Activated naive CD4-positive, alpha-beta T cell treated with anti-CD3 and anti-CD28 coated beads, Interleukin-2, amount 10 ng/mL, durations not matched to agents 7 days and 5 days (primary cell): ENCODE measurements around the gene SALL3.
"Not testable (repeated sequence)": the region's sequence is repeated elsewhere in the genome, so short reads cannot be mapped to it uniquely, and the experiment has no call there.

Experiments used
- CTCF ChIA-PET: fragments of 350-600 bp; sonication (Branson Sonifier 250); formaldehyde crosslinking; loops from one replicate; lab custom pipeline; 2021; ENCODE audit warnings: antibody characterized with exemption; lab: Charles Lee
- DNase-seq: peaks from one replicate; pipeline ENCODE4 v3.0.0-alpha.2; 2020
- H3K27ac Mint-ChIP-seq: one replicate; pipeline ENCODE4 v1.8.0; 2021; ENCODE audit warnings: mild to moderate bottlenecking, moderate library complexity, mixed read lengths
- H3K27me3 Mint-ChIP-seq: one replicate; pipeline ENCODE4 v1.8.0; 2021; ENCODE audit warnings: mild to moderate bottlenecking, mixed read lengths
- H3K36me3 Mint-ChIP-seq: one replicate; pipeline ENCODE4 v1.8.0; 2021; ENCODE audit warnings: mixed read lengths
- H3K4me1 Mint-ChIP-seq: one replicate; pipeline ENCODE4 v1.8.0; 2021; ENCODE audit warnings: mixed read lengths
- H3K4me3 Mint-ChIP-seq: one replicate; pipeline ENCODE4 v1.8.0; 2021; ENCODE audit warnings: mild to moderate bottlenecking, moderate library complexity, mixed read lengths
- H3K9me3 Mint-ChIP-seq: one replicate; pipeline ENCODE4 v1.8.0; 2021; ENCODE audit warnings: mixed read lengths

The SALL3 gene

GRCh38 chr18:78979730-78980278 lies at the start of gene SALL3:
SALL3 (plus strand) TSS chr18:78979818; CDS start chr18:78980275, 457 bp downstream.
- peak within 1 kb of the TSS; percentile 73 for H3K27ac Mint-ChIP-seq
- CTCF ChIA-PET = no interaction called here
- peaks cover 9% of the 10 kb centered on the region for H3K4me1 Mint-ChIP-seq
- H3K9me3 Mint-ChIP-seq = peaks cover 3% of the 10 kb centered on the region
- peaks cover 76% of the 10 kb centered on the region for H3K27me3 Mint-ChIP-seq
- peaks cover 7% of the 10 kb centered on the region for H3K36me3 Mint-ChIP-seq
- H3K4me3 Mint-ChIP-seq = no peak within 1 kb of the TSS
- DNase-seq = no peak

DNA sequence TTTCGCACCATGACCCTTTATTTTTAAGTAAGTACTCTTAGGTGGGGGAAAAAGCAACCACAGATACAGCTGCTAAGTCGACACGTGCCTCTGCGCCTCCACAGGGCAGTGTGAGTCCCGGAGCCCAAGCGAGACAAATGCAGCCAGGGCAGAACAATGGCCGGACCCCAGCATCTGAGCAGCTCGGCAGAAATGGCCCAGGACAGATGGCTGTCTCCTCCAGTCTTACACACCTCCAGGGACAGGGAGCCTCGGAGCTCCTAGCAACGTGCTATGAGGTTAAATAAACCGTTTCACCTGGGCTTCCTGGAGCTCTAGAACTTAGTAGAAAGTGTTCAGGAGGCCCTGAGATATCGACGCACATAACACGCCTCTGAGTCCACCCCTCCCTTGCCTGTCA lies 47.3 kb upstream of the SALL3 start:
- CTCF ChIA-PET = no interaction called here
- no peak for DNase-seq

DNA sequence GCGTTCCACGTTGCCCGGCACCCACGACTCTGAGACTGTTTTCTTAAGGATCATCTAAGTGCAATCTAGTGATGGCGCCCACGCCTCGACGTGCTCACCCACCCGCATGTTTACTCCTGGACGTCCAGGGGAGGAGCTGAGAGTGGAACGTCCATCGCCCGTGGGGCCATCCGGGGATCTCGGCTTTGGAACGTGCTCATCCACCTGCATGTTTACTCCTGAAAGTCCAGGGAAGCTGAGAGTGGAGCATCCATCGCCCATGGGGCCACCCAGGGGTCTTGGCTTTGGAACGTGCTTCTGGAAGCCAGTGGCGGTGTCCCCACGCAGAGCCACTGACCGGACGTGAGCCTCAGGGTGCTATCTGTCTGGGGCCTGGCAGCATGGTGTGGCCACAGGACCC lies 45.6 kb upstream of the SALL3 start:
- Mint-ChIP-seq H3K27me3 (no peaks in the 10 kb centered on the region), H3K36me3 (no peaks in the 10 kb centered on the region), H3K9me3 (no peaks in the 10 kb centered on the region), H3K4me1 (no peaks in the 10 kb centered on the region), H3K4me3 (no peak overlapping the region), H3K27ac (no peak overlapping the region)
- no peak for DNase-seq
- CTCF ChIA-PET = no interaction called here

More for the DNA sequence above, 47.3 kb upstream of the SALL3 start:
- Mint-ChIP-seq H3K36me3 (no peaks in the 10 kb centered on the region), H3K27me3 (no peaks in the 10 kb centered on the region), H3K27ac (no peak overlapping the region), H3K4me1 (no peaks in the 10 kb centered on the region), H3K9me3 (no peaks in the 10 kb centered on the region), H3K4me3 (no peak overlapping the region)

DNA sequence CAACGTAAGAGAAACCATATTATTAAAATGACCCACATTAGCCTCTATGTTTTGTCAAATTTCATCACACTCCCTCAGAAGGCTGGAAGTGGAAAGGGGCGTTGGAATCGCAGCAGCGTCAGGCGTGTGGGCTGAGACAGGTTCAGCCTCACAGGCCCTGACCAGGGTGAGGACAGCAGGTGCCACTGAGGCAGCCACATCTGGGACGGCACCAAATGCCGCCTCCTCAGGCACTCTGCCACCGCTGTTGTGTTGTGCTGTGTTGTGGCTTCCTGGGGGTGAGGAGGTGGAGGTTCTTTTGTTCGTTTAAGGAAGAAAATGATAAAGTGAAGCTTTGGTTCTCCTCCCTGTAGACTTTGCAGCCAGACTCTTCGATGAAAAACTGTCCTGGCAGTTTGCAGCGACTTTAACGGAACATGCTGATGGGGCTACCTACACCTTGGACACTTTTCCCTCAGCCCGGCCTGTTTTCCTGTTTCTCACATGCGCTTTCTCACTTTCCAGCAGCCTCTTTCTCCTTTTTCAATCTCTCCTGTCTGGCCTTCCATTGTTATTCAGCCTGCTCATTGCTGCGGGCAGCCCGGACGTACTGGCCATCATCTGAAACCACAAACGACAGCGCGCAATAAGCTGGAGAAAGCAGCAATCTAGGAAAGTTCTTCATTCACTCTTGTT lies 44.9 kb upstream of the SALL3 start:
- Mint-ChIP-seq H3K4me3 (no peak overlapping the region), H3K27me3 (no peaks in the 10 kb centered on the region), H3K9me3 (no peaks in the 10 kb centered on the region), H3K27ac (no peak overlapping the region), H3K4me1 (no peaks in the 10 kb centered on the region), H3K36me3 (no peaks in the 10 kb centered on the region)
- DNase-seq = no peak
- CTCF ChIA-PET = no interaction called here

DNA sequence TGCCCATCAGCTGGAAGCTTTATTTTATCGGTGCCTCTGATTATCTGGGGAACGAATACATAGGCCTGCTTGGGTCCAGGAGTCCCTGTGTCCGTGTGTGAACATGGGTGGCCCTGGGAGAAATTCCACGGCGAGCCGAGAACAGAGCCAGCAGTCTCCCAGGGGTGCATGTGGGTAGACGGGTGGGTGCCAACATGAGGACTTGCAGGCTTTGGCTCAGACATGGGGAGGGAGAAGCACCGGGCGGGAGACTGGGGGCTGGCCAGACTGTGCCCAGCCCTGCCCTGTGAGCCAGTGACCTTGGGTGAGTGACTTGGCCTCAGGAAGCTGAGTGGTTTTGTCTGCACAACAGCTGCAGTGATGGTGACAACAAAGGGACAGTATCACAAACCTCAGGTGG lies 44.2 kb upstream of the SALL3 start:
- CTCF ChIA-PET = no interaction called here
- Mint-ChIP-seq H3K9me3 (no peaks in the 10 kb centered on the region), H3K4me1 (no peaks in the 10 kb centered on the region), H3K27me3 (no peaks in the 10 kb centered on the region), H3K36me3 (no peaks in the 10 kb centered on the region), H3K27ac (no peak overlapping the region), H3K4me3 (no peak overlapping the region)
- no peak for DNase-seq

- H3K36me3 Mint-ChIP-seq = no peaks in the 10 kb centered on the region
- H3K4me1 Mint-ChIP-seq = no peaks in the 10 kb centered on the region
- DNase-seq = no peak
- H3K27ac Mint-ChIP-seq = no peak overlapping the region
- no peaks in the 10 kb centered on the region for H3K27me3 Mint-ChIP-seq
- no peaks in the 10 kb centered on the region for H3K9me3 Mint-ChIP-seq
- CTCF ChIA-PET = no interaction called here
- H3K4me3 Mint-ChIP-seq = no peak overlapping the region
These were observed 43.2 kb upstream of the SALL3 start for GRCh38 chr18:78936251-78937005.

GRCh38 chr18:78937166-78937565 lies 42.5 kb upstream of the SALL3 start:
- Mint-ChIP-seq H3K9me3 (no peaks in the 10 kb centered on the region), H3K27me3 (no peaks in the 10 kb centered on the region), H3K27ac (no peak overlapping the region), H3K4me1 (no peaks in the 10 kb centered on the region), H3K36me3 (no peaks in the 10 kb centered on the region), H3K4me3 (no peak overlapping the region)
- CTCF ChIA-PET = no interaction called here
- no peak for DNase-seq

- no peaks in the 10 kb centered on the region for H3K36me3 Mint-ChIP-seq
- H3K27ac Mint-ChIP-seq = no peak overlapping the region
- H3K4me1 Mint-ChIP-seq = no peaks in the 10 kb centered on the region
- no peaks in the 10 kb centered on the region for H3K27me3 Mint-ChIP-seq
- H3K9me3 Mint-ChIP-seq = no peaks in the 10 kb centered on the region
- no peak overlapping the region for H3K4me3 Mint-ChIP-seq
- CTCF ChIA-PET = no interaction called here
- DNase-seq = no peak
These were observed 40.5 kb upstream of the SALL3 start for GRCh38 chr18:78939105-78939504.

DNA sequence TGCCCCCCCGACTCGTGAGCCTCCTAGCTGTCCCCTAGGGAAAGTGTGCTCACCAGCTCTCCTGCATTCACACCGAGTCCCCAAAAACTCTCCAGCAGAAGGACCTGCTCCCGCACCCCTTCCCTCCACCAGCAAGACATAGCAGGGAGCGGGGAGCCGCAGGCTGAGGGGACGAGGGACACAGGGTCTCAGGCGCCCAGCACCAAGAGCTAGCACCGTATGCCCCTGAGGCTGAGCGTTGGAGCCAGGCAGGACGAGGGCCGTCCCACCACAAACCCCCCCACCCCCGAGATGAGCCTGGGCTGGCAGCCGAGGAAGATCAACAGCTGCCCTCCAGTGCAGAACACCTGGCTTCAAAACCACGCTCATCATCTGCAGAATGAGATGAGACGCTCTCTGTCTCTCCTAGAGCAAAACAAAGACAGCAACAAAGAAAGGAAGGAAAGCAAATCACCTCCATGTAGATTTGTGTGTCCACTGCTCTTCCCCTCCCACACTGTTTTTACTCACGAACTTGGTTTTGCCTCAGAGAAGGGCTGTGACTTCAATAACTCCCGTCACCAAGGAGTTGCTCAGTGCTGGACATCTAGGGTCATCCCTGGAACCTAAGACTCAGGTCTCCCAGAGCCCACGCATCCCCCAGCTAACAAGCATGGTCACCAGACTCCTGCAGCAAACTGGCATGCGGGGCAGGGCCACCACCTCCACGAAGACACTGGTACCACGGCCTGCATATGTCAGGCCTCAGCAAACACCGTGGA lies 39.7 kb upstream of the SALL3 start:
- H3K4me1 Mint-ChIP-seq = no peaks in the 10 kb centered on the region
- no peak overlapping the region for H3K27ac Mint-ChIP-seq
- CTCF ChIA-PET = no interaction called here
- no peak overlapping the region for H3K4me3 Mint-ChIP-seq
- H3K36me3 Mint-ChIP-seq = no peaks in the 10 kb centered on the region
- no peak for DNase-seq
- no peaks in the 10 kb centered on the region for H3K27me3 Mint-ChIP-seq
- H3K9me3 Mint-ChIP-seq = no peaks in the 10 kb centered on the region

GRCh38 chr18:78942236-78942635 lies 37.4 kb upstream of the SALL3 start:
- DNase-seq, H3K36me3 Mint-ChIP-seq, H3K4me1 Mint-ChIP-seq, H3K27me3 Mint-ChIP-seq, CTCF ChIA-PET, H3K9me3 Mint-ChIP-seq, H3K4me3 Mint-ChIP-seq, H3K27ac Mint-ChIP-seq: not testable (repeated sequence)

DNA sequence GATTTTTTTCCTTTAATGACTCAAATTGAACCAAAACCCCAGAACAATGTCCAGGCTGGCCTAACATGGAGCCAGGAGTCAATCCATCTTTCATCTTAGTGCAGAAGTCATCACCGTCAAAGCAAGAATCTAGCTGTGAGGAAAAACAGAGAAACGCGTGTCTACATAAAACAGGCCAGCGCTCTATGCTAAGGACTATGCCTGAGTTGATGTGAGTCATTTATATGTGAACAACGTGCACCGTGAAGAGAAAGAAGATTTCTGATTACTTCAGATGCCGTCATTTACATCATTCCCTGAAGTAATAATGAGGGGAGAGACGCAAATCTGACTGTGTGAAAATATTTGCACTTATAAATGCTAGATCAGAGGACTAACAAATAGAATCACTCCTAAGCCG lies 34.0 kb upstream of the SALL3 start:
- no peak for DNase-seq
- H3K9me3 Mint-ChIP-seq = no peaks in the 10 kb centered on the region
- H3K4me3 Mint-ChIP-seq = no peak overlapping the region
- peaks cover 4% of the 10 kb centered on the region for H3K27me3 Mint-ChIP-seq
- CTCF ChIA-PET = no interaction called here
- no peak overlapping the region for H3K27ac Mint-ChIP-seq
- H3K36me3 Mint-ChIP-seq = no peaks in the 10 kb centered on the region
- H3K4me1 Mint-ChIP-seq = no peaks in the 10 kb centered on the region

DNA sequence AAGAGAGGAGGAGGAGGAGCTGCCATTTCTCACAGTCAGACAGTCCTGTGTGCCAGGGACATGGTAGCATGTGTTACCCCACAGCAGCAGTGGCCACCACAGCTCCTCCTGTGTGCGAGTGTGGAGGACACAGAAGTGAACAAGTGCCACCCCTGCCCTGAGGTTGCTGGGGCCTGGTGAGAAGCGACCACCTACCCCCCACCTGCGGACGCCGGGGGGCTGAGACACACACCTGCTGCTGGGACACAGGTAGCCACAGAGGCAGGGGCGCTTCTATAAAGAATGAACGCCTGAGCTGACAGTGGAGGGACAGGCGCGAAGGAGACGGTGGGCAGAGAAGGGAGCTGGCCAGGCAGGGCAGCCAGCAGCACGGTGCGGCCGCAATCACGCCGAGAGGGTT lies 32.3 kb upstream of the SALL3 start:
- DNase-seq = no peak
- Mint-ChIP-seq H3K36me3 (no peaks in the 10 kb centered on the region), H3K9me3 (peaks cover 9% of the 10 kb centered on the region), H3K4me1 (no peaks in the 10 kb centered on the region), H3K27ac (no peak overlapping the region), H3K27me3 (peaks cover 4% of the 10 kb centered on the region), H3K4me3 (no peak overlapping the region)
- CTCF ChIA-PET = no interaction called here

DNA sequence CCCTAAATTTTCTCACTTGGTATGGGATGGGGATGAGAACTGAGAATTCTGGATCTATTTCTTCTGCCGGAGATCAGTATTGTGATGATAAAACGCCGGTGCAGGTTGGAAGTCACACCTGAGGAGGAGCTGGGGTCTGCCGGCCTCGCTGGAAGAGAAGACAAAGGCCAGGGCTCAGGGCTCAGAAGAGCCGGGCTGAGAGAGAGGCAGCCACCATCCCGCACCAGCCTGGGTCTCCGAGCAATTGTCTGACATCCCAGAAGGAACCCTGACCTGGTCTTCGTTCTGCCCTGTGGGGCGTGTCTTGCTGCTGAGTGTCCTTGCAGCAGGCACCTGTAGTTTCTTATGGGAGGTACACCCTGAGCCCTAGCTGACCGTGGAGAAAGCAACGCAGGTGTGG lies 31.4 kb upstream of the SALL3 start:
- no peak overlapping the region for H3K27ac Mint-ChIP-seq
- CTCF ChIA-PET = no interaction called here
- H3K4me3 Mint-ChIP-seq = no peak overlapping the region
- H3K36me3 Mint-ChIP-seq = no peaks in the 10 kb centered on the region
- peaks cover 4% of the 10 kb centered on the region for H3K27me3 Mint-ChIP-seq
- peaks cover 9% of the 10 kb centered on the region for H3K9me3 Mint-ChIP-seq
- DNase-seq = no peak
- H3K4me1 Mint-ChIP-seq = no peaks in the 10 kb centered on the region

DNA sequence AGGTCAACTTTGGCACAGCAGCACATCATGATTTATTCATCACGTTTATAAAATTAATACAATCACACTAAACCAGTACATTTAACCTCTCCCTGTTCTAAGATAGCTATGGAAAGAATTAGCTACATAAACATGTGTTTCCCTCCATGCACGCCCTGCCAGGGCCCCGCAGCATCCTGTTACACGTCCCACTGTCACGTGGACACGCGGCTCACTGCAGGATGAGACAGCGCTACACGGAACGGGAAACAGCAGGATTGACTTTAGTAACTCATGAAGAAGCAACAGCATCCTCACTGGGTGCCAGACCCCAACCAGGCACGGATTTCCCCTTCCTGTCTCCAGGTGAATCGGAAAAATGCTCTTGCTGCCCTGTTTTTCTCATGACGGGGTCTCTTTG lies 30.9 kb upstream of the SALL3 start:
- CTCF ChIA-PET = no interaction called here
- Mint-ChIP-seq H3K36me3 (no peaks in the 10 kb centered on the region), H3K27ac (no peak overlapping the region), H3K9me3 (peaks cover 12% of the 10 kb centered on the region), H3K27me3 (peaks cover 4% of the 10 kb centered on the region), H3K4me3 (no peak overlapping the region), H3K4me1 (no peaks in the 10 kb centered on the region)
- no peak for DNase-seq
